Sciatic nerve (tissue), 2 donors: Measurements from ENCODE around the gene PI4KA. TPM values are rescaled to one million over a fixed set of nuclear protein-coding genes. Genes with fewer than 3 reads are reported as not detected.

Experiments used
- ATAC-seq: fragments of 200-7000 bp; cut with Tn5 transposase; one replicate; pipeline ENCODE4 v1.9.1; 2020; ENCODE audit warnings: mild to moderate bottlenecking, moderate library complexity
- DNase-seq: peaks from one replicate; pipeline ENCODE4 v3.0.0-alpha.2; 2020; ENCODE audit warnings: low spot score
- intact Hi-C: fragments of 100-400 bp; cut with DNase I; formaldehyde crosslinking; loops from one replicate; pipeline ENCODE4 v1.14.2; 2022
- total RNA-seq: library from RNA; stranded (reverse); fragmentation: NEBNext Ultra II Directional; extraction: Animal tissue kit (Norgen Biotek cat#: 25700); gene quantifications from one replicate; pipeline ENCODE4 v1.2.1, GENCODE V29; 2021
- donor health status: DM: no; HTN: no; CAD: no.
- donor health status: DM: no; HTN: no; CAD: no.

PI4KA gene
- total RNA-seq, 1 donor from 2014 or later, result 116 TPM

DNA sequence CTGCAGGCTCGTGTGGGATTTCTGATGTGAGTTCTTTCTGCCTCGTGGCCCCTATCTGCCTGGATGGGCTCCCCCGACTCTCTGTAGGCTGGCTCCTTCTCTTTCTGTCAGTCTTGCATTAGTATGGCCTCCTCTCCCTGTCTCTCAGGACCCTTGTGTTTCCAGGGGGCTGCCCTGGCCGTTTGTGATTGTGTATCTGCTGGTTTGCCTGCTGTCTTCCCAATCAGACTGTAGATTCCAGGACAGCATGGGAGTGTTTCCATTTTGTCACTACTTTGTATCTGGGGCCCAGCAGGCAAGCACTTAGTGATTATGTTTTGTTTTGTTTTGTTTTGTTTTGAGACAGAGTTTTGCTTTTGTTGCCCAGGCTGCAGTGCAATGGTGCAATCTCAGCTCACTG, 25.8 kb upstream of the PI4KA start:
- intact Hi-C loops, result no loop called here
- ATAC-seq, result no peak
- no peak for DNase-seq

DNA sequence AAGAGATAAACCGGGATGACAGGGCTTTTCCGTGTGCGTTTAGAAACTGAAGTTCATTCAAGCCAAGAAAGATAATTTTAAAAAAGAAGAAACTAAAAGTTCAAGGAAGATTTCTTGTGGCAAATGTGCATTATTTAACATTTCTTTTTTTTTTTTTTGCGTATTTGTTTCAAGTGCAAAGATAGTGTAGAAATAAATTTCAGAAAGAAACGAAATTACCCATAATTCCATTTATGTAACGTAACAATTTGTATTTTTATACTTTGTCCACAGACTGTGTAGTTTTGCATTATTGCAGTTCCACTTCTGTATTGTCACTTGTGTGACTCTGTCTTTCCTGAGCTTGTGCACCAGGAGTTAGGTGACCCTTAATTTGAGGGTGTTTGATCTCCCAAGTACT, 24.2 kb upstream of the PI4KA start:
- no peak for ATAC-seq
- intact Hi-C loops, result no loop called here
- DNase-seq, result no peak

DNA sequence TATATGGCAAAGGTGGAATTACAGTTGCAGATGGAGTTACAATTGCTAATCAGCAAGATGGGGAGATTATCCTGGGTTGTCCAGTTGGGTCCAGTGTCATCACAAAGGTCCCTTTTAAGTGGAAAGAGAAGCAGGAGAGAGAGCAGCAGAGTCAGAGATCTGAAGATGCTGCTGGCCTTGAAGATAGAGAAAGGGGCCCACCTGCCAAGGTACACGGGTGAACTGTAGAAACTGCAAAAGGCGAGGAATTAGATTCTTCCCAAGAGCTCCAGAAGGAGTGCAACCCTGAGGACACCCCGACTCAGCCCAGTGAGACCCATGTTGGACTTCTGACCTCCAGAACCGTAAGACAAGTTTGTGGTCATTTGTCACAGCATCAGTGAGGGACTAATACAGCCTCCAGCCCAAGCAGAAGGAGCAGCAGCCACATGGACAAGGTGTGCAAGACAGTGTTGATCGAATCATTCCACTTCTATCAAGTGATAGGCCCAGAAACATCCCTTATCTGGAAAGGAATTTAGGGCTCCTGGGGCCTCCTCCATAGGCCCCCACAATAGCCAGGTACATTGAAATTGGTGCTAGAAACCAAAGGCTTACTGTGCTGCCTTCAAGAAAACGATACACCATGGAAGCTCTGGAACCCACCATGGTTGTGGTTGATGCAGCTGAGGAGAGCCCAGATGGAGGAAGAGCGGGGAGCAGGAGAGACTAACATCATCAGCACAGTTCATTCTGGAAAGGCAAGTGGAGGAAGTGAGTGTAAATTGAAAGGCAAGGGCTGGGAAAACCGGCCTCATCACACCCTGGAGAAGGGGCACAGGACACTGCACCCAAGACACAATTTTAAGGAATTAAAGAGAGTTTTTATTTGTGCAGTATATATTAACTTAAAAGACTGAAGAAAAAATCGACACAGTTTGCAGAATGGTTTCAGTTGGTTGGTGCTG, 23.5 kb upstream of the PI4KA start:
- intact Hi-C loops, result no loop called here
- DNase-seq, result no peak
- ATAC-seq, result no peak

DNA sequence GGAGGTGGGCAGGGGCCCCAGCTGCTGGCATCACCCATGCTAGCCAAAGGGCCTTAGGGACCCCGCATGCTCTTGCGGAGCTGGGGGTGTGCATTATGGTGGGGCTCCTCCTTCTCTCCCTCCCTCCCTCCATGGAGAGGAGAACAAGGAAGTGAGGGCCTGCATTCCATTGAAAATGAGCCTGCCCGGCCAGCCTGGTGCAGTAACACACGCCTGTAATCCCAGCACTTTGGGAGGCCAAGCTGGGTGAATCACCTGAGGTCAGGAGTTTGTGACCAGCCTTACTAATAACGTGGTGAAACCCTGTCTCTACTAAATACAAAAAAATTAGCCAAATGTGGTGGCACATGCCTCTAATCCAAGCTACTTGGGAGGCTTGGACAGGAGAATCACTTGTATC, 22.6 kb upstream of the PI4KA start:
- intact Hi-C loops, result no loop called here
- DNase-seq (no peak), ATAC-seq (no peak)

DNA sequence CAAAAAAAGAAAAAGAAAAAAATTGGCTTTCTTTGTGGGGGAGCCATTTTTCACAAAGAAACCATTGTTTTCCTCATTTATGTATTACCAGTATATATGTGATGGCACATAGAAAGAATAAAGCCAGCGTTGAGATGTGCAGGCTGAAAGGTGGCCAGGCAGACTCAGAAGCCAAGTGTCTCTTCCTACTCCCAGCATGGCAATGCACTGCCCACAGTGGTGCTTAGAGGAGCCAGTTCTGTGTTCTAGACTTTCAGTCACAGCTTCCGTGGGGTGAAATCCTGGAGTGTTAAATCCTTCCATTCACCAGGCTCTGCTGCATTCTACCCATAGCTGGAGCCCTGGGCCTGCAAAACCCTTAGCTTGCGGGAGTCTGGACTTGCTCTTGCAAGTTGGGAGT, 19.1 kb upstream of the PI4KA start:
- intact Hi-C loops, result no loop called here
- DNase-seq (no peak), ATAC-seq (no peak)

DNA sequence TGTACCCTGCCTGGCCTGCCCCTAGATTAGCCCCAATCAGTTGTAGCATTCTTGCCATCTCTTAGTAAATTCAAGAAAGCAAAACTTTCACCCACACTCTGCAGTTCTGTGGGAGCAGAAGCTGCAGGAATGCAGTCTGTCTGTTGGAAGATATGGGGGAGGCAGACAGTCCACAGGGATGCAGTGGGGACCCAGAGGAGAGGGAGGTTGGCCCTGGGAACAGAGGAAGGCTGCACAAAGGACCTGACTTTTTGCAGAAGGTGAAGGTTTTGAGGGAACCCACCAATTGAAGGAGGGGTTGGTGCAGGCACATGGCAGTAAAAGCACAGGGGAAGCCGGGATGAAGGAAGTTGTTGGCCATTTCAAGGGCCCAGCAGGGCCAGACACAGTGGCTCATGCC, 16.7 kb upstream of the PI4KA start:
- no peak for DNase-seq
- intact Hi-C loops, result no loop called here
- no peak for ATAC-seq

DNA sequence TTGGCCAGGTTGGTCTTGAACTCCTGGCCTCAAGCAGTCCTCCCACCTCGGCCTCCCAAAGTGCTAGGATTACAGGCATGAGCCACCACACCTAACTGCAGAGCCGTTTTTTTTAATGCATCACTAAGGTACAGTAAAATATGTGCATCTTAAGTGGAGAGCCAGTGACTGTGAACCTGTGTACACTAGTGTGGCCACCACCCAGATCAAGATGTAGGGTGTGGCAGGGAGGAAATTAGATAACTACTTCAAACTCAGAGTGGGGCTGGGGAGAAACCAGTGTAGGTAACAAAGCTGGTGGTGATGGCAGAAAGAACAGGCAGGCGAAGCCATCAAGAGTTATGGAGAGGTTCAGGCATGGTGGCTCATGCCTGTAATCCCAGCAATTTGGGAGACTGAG, 14.6 kb upstream of the PI4KA start:
- DNase-seq, result no peak
- intact Hi-C loops, result no loop called here
- ATAC-seq, result no peak

DNA sequence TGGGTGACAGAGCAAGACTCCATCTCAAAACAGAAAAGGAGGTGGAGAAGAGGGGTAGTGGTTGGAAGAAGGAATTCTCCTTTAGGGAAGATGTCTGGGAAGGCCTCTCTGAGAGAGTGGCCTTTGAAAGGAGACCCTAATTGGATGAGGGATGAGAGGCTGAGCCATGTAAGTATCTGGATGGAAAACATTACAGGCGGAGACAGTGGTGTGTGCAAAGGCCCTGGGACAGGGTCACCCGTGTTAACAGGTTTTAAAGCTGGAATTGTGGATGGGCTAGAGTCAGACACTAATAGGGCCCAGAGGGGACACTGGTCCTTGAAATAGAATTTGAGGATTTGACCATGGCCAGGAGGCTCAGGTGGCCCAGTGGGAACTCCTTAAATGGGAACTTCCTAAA, 10.6 kb upstream of the PI4KA start:
- intact Hi-C loops, result no loop called here
- ATAC-seq (no peak), DNase-seq (no peak)

DNA sequence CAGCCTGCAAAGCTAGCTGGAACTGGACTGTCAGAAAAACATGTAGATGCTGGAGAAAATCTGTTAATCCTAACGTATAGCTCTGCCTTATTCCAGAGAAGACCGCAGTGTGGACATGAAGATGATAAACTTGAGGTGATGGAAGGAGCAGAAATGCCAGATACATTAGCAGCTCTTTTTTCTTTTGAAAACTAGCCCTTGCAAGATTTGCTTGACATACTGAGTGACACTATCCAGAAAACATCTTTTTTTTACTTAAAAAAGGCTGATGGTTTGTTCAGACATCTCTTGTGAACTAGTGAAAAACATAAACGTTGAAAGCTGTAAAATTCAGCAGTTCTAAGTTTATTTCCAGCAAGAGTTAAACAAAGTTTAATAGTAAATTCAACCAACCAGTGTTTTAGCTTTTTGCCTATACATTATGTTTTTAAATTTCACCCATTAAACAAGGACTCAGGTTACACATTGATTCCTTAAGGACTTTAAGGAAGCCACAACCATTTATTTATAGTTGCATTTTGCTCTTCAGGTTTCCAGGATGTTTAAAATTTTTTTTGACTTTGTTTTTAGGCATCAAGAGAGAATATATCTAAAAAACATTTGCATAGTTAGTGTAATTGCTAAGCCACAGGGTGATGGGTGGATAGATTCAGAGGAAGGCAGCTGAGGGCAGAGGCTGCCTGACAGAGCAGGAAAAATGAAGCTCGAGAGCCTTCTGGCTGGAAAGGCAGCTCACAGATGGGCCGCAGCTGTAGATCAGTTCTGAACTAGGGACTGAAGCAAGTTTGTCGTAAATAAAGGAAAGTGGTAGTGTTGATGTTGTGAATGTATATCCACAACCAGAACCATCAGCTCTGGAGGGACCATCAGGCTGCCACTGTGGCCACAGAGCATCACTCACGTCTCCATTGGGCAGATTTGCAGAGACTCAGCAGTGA, 9.7 kb upstream of the PI4KA start:
- intact Hi-C loops, result no loop called here
- DNase-seq (no peak), ATAC-seq (no peak)

DNA sequence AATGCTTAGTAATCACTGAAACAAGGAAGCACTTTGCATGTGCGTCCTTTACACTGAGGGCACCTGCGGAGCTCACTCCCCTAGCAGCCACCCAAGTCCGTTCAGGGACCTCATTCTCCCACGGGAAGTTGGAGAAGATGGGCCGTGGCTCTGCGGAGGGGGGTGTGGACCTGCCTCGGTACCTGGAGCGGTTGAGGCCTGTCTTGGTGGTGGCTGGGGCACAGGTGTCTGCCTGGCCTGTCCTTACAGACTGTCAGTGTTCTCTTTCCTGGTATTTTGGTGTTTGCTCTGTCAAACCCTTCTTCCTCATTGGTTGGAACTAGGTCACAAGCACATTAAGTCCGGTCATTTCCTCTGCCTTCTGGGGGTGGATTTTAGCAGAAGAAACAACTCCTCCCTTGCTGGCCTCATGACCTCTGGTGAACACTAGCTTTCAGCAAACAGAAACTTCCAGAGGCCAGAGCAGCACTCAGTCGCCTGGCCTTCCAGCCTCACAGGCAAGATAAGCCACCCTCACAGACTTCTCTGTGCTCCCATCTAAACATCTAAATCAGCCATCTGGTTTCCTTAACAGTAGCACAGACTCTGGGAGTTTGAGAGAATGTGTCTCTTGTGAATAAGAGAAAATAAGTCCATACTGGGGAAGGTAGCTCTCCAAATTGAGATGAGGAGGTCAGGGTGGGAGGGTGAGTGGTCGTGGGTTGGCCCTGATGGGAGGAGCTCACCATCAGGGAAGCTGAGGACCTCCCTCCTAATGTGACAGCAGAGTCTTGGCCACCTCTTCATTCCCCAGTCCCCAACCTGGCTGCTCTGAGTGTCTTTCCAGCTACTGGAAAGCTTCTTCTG, 8.8 kb upstream of the PI4KA start:
- ATAC-seq, result peak; percentile 96
- intact Hi-C loops, result no loop called here
- DNase-seq, result peak; percentile 72

DNA sequence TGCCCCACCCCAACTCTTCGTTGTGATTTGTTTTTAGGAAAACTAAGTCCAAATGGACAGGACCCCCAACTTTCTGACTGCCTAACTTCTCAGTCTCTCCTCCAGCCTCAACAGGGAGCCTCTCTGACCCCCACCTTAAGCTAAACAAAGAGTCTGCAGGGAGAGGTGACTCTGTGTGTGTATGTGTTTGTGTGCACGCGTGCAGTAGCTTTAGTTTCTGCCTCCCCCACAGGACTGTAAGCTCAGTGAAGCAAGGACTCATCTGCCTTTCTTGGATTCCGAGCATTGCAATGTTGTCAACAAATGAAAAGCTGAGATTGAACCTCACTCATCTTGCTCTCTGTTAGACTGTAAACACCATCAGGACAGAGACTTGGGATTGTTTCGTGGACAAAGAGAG, 8.1 kb upstream of the PI4KA start:
- DNase-seq, result no peak
- intact Hi-C loops, result no loop called here
- no peak for ATAC-seq

DNA sequence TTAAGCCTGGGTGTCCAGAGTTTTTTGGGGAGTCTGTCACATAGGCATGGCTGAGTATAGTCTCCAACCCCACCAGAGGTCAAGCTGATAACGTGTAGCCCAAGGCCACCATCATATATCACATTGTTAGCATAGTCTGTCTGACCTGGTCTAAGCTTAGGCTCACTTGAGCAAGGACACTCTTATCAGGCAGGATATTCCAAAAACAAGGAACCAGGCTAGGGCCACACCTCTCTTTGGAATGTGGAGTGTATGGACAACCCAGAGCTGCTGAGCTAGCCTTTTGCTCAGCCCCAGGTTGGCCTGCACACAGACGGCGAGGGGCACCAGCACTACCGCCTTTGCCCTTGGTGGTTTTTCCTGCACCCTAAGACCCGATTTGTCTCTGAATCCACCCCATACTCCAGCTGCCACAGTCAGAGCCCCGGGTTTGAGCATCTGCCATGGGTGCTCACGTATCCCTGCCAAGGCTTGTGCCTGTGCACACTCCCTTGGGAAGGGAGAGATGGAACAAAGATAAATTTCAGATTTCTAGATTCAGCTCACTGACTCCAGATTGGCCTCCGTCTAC, 7.3 kb upstream of the PI4KA start:
- intact Hi-C loops, result no loop called here
- ATAC-seq (no peak), DNase-seq (no peak)

DNA sequence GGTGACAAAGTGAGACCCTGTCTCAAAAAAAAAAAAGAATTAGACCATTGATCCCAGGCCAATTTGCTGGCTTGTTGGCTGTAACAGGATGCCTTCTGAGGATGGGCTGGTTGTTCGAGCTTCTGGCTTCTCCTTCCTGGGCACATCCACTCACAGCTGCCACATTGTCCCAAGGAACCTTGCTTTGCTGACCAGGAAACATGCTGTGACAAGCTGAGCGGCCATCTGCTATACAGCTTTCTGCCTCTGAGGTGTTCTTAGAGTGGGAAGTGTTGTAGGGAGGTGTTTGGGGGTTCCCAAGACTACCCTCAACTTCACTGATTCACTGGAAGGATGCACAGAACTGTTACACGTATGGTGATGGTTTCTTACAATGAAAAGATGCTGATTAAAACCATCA, 6.7 kb upstream of the PI4KA start:
- intact Hi-C loops, result no loop called here
- ATAC-seq (no peak), DNase-seq (no peak)

DNA sequence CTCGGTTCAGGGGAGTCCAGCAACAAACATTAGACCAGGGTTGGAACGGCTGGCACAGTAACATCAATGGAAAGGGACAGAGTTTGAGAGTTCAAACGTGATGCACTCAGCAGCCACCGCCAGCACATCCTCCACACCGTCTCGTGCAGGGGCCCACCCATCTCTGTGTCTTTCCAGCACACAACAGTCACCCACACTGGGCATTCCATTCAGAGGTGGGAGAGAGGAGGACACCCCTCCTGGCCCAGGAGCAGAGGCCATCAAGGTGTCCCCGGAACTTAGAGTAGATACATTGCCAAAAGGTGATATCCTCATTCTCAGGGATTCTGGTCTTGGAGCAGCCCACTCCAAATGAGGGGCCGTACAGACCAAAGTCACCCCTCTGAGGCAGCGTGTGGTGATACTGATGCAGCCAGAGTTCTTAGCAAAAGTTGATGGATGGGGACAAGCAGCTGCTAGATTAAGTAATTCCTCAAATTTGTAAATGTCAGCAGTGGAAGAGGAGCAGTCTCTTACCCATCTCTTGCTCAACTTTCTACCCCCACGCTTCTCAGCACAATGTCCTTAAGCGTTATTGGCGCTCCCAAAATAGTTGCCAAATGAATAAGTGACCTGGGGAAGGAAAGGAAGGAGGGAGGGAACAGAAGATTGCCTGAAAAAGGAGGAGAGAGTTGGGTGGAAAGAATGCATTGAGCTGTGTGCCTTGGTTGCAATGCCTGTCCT, 5.7 kb upstream of the PI4KA start:
- DNase-seq, result no peak
- ATAC-seq, result no peak
- intact Hi-C loops, result no loop called here

DNA sequence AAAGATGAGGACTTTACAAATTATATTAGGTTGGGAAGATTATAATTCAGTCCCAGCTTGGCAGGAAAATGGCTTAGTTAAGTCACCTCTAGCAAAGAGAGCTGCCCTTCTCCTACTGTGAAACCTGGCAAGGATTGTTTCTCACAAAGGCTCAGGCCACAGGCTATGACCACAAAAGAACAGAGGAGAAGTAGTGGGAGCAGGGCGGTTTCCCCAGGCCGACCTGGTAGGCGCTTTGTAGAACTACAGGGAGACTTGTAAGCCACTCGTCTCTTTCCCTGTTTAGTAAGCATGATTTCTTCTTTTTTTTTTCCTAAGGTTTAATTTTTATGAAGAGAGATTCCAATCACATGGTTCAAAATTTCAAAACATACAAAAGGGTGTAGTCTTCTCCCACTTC, 4.8 kb upstream of the PI4KA start:
- DNase-seq (no peak), ATAC-seq (no peak)
- intact Hi-C loops, result no loop called here

DNA sequence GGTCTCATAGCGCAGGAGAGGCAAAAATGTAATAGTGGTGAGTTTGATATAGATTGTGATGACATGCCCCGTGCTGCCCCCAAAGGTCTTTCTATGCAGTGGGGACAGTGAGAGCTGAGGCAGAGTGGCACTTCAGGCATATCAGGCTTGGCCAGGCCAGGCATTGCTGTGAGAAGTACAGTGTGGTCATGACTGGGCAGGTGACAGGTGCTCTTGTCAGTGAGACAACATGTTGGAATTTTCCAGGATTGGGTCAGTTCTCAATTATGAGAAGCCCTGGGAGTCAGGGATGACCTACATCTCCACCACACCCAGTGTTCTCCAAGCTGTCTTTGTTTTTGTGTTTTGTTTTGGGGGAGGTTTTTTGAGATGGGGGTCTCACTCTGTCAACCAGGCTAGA, 3.9 kb upstream of the PI4KA start:
- intact Hi-C loops, result no loop called here

DNA sequence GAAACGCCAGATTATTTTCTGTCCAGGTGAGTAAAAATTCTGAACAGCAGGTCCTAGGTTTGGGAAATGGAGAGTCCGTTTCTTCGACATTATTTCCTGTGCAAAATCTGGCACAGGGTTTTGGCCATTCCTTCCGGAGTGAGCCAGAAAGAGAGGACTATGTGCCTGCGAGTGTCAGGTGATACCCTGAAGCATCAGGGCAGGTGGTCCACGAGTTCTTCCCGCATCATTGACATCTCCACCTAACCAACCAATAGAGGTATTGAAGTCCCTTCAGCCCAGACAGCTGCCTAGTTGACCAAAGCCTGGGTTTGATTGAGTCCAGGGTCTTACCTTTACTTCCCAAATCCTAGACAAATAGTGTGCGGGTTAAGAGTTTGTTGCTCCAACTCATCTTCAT, 1.0 kb upstream of the PI4KA start:
- intact Hi-C loops, result no loop called here
- DNase-seq, result no peak
- ATAC-seq, result no peak

More for the DNA sequence above, 3.9 kb upstream of the PI4KA start:
- DNase-seq, result no peak
- ATAC-seq, result no peak
